SK-N-SH (cell line): Measurements from ENCODE around the gene HLA-DMA. TPM values are rescaled to one million over a fixed set of nuclear protein-coding genes. Genes with fewer than 3 reads are reported as not detected.

Experiments used
- CTCF ChIA-PET: fragments of 300-600, 350-600 bp; formaldehyde crosslinking; extraction: SDS; loops from one replicate; lab custom pipeline; 2021; lab: Yijun Ruan, JAX
- POLR2A ChIA-PET: fragments of 350-600 bp; sonication (Branson Sonifier 250); formaldehyde crosslinking; extraction: SDS; loops from one replicate; lab custom pipeline; 2020; ENCODE audit warnings: antibody characterized with exemption, inconsistent platforms; lab: Yijun Ruan, JAX
- DNase-seq: peaks from one replicate; pipeline ENCODE4 v3.0.0; 2012
- H2AFZ ChIP-seq: fragments of 200-600 bp; sonication (generic); 2 replicates; pipeline ENCODE4 v1.8.1; 2016; ENCODE audit warnings: antibody characterized with exemption, mild to moderate bottlenecking, low read depth
- H3F3A ChIP-seq: fragments of 200-600 bp; sonication (generic); replicated peaks from 2 replicates; pipeline ENCODE3; 2016; ENCODE audit warnings: antibody characterized with exemption, mild to moderate bottlenecking; ENCODE audit not compliant: insufficient read depth
- H3K27ac ChIP-seq, 2 experiments: fragments of 200-500 bp in 1 of 2; fragments of 200-600 bp in 1 of 2; sonication (Bioruptor generic) in 1 of 2; sonication (generic), shearing (Covaris generic) in 1 of 2; 2 replicates each; pipeline versions ENCODE4 v1.5.1 to v1.6.1; 2014 to 2016; ENCODE audit warnings: low read depth in 2 of 2, inconsistent platforms in 1 of 2, low read length in 1 of 2, mild to moderate bottlenecking in 1 of 2, mixed read lengths in 1 of 2
- H3K27me3 ChIP-seq: fragments of 200-600 bp; sonication (generic), shearing (Covaris generic); 2 replicates; pipeline ENCODE4 v1.6.1; 2016; ENCODE audit warnings: mixed run types; ENCODE audit not compliant: insufficient read depth
- H3K36me3 ChIP-seq, 2 experiments: fragments of 200-500 bp in 1 of 2; fragments of 200-600 bp in 1 of 2; sonication (Bioruptor generic) in 1 of 2; sonication (generic) in 1 of 2; replicated peaks in 1 of 2; 2 replicates each; pipeline versions ENCODE3 to v1.5.1; 2014 to 2016; ENCODE audit warnings: low read length in 1 of 2, mild to moderate bottlenecking in 1 of 2; ENCODE audit not compliant: insufficient read depth in 2 of 2, control insufficient read depth in 1 of 2
- H3K4me1 ChIP-seq, 2 experiments: fragments of 200-500 bp in 1 of 2; fragments of 200-600 bp in 1 of 2; sonication (Bioruptor generic) in 1 of 2; sonication (generic), shearing (Covaris generic) in 1 of 2; 2 replicates each; pipeline versions ENCODE4 v1.5.1 to v1.6.1; 2014 to 2016; ENCODE audit warnings: low read depth in 1 of 2, low read length in 1 of 2, mixed run types in 1 of 2; ENCODE audit not compliant: insufficient read depth in 2 of 2, control insufficient read depth in 1 of 2
- H3K4me2 ChIP-seq: fragments of 200-600 bp; sonication (generic), shearing (Covaris generic); 2 replicates; pipeline ENCODE4 v1.6.1; 2017; ENCODE audit warnings: mixed run types
- H3K4me3 ChIP-seq, 2 experiments: fragments of 200-500 bp in 1 of 2; fragments of 200-600 bp in 1 of 2; sonication (Bioruptor generic) in 1 of 2; sonication (generic), shearing (Covaris generic) in 1 of 2; 2 replicates each; pipeline versions ENCODE4 v1.5.1 to v1.8.1; 2014 to 2016; ENCODE audit warnings: low read depth in 2 of 2, inconsistent platforms in 1 of 2, low read length in 1 of 2, mild to moderate bottlenecking in 1 of 2, mixed read lengths in 1 of 2, moderate library complexity in 1 of 2
- H3K79me2 ChIP-seq: fragments of 200-600 bp; sonication (generic); 2 replicates; pipeline ENCODE4 v1.8.1; 2017; ENCODE audit warnings: mild to moderate bottlenecking; ENCODE audit not compliant: insufficient read depth
- H3K9ac ChIP-seq: fragments of 200-600 bp; sonication (generic); 2 replicates; pipeline ENCODE4 v1.6.1; 2017; ENCODE audit warnings: mixed run types
- H3K9me2 ChIP-seq: fragments of 200-600 bp; sonication (generic); 2 replicates; pipeline ENCODE4 v1.6.1; 2017; ENCODE audit warnings: mixed run types
- H3K9me3 ChIP-seq: fragments of 200-600 bp; sonication (generic); 2 replicates; pipeline ENCODE4 v1.6.1; 2017; ENCODE audit warnings: mixed run types, mild to moderate bottlenecking, moderate library complexity
- H4K20me1 ChIP-seq: fragments of 200-600 bp; sonication (generic); 2 replicates; pipeline ENCODE4 v1.6.1; 2017; ENCODE audit warnings: mild to moderate bottlenecking, mixed run types; ENCODE audit not compliant: insufficient read depth
- CHD2 ChIP-seq: fragments of 150-350 bp; IDR thresholded peaks from 2 replicates; pipeline ENCODE4 v1.6.1; 2018; ENCODE audit warnings: low read length; ENCODE audit not compliant: partially characterized antibody
- FOXJ3 ChIP-seq: sonication (generic); formaldehyde crosslinking; IDR thresholded peaks from 2 replicates; pipeline ENCODE4 v1.5.1; 2020; ENCODE audit warnings: mild to moderate bottlenecking, missing genetic modification reagents
- FOXM1 ChIP-seq: IDR thresholded peaks from 2 replicates; pipeline ENCODE4 v1.4.0; 2012; ENCODE audit warnings: low read depth, mild to moderate bottlenecking
- IRF3 ChIP-seq: fragments of 150-350 bp; IDR thresholded peaks from 2 replicates; pipeline ENCODE4 v1.6.1; 2016; ENCODE audit warnings: mild to moderate bottlenecking, low read depth, low read length
- MEF2A ChIP-seq: IDR thresholded peaks from 2 replicates; pipeline ENCODE4 v1.4.0; 2012; ENCODE audit warnings: low read depth, borderline replicate concordance
- RFX5 ChIP-seq: IDR thresholded peaks from 2 replicates; pipeline ENCODE4 v1.6.1; 2012; ENCODE audit warnings: mild to moderate bottlenecking, improper control_type of control experiment, low read length
- SMC3 ChIP-seq: IDR thresholded peaks from 2 replicates; pipeline ENCODE4 v1.6.1; 2012; ENCODE audit warnings: low read depth, low read length, improper control_type of control experiment
- TAF1 ChIP-seq: IDR thresholded peaks from 2 replicates; pipeline ENCODE4 v1.6.1; 2012; ENCODE audit warnings: low read depth, mild to moderate bottlenecking, low read length, moderate library complexity, borderline replicate concordance
- TEAD4 ChIP-seq: IDR thresholded peaks from 2 replicates; pipeline ENCODE4 v1.4.0; 2012; ENCODE audit warnings: mild to moderate bottlenecking, borderline replicate concordance; ENCODE audit not compliant: insufficient read depth
- USF1 ChIP-seq: IDR thresholded peaks from 2 replicates; pipeline ENCODE4 v1.4.0; 2012; ENCODE audit warnings: low read depth, borderline replicate concordance
- YY1 ChIP-seq: IDR thresholded peaks from 2 replicates; pipeline ENCODE4 v1.4.0; 2012; ENCODE audit warnings: low read depth, mild to moderate bottlenecking
- WGBS: methylation state at CpG from one replicate; pipeline ENCODE4 v1.1.6; 2017; ENCODE audit warnings: low lambda C conversion rate; 5-methylcytosine and 5-hydroxymethylcytosine counted together
- polyA plus RNA-seq, 3 experiments: library from polyadenylated mRNA; depleted of rRNA; stranded (reverse); fragments of >200 nt; gene quantifications; 2 replicates each; pipeline ENCODE4 v1.2.3, GENCODE V29; 2012
- TF ChIP-seq, protein P1 (sequence below): IDR thresholded peaks from 2 replicates; pipeline ENCODE4 v1.6.1; 2012; ENCODE audit warnings: mild to moderate bottlenecking, low read depth, low read length, moderate library complexity
- TF ChIP-seq, protein P2 (sequence below): IDR thresholded peaks from 2 replicates; pipeline ENCODE4 v1.4.0; 2012; ENCODE audit warnings: low read depth

HLA-DMA gene
- polyA plus RNA-seq, 1 of the 3 experiments (the other 2 are of a cell fraction): 1.2 TPM

DNA sequence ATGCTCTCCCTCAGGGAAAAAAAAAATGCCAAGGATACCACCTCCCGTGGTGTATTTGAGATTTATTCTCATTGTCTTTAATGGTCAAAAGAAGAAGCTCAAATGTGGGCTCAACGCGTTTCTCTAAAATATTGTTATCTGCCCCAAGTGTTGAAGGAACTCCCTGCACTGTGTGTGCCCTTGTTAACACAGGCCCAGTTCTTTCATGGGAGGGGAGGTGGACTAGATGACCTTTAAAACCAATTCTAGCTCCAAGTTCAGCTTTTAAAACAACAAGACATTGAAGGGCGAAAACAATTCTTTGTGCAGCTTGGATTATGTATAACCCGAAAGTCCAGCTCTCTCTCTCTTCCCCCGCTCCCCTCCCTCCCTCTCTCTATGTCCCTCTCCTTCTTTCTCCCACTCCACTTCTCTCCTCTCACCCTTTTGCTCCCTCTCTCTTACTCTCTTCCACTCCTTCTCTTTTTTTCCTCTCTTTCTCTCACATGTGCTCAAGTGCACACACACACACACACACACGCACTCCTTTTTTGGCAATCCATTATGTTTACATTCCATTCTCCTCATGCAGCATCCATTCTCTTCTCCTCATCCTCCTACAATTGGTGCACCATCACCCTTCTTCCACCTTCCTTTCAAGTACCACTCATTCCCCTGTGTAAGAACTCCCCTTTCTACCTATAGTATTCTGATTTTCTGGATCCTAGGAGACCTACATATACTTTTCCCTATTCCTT, 20.6 kb downstream of the HLA-DMA start (continued):
- TF ChIP-seq, protein P1, sequence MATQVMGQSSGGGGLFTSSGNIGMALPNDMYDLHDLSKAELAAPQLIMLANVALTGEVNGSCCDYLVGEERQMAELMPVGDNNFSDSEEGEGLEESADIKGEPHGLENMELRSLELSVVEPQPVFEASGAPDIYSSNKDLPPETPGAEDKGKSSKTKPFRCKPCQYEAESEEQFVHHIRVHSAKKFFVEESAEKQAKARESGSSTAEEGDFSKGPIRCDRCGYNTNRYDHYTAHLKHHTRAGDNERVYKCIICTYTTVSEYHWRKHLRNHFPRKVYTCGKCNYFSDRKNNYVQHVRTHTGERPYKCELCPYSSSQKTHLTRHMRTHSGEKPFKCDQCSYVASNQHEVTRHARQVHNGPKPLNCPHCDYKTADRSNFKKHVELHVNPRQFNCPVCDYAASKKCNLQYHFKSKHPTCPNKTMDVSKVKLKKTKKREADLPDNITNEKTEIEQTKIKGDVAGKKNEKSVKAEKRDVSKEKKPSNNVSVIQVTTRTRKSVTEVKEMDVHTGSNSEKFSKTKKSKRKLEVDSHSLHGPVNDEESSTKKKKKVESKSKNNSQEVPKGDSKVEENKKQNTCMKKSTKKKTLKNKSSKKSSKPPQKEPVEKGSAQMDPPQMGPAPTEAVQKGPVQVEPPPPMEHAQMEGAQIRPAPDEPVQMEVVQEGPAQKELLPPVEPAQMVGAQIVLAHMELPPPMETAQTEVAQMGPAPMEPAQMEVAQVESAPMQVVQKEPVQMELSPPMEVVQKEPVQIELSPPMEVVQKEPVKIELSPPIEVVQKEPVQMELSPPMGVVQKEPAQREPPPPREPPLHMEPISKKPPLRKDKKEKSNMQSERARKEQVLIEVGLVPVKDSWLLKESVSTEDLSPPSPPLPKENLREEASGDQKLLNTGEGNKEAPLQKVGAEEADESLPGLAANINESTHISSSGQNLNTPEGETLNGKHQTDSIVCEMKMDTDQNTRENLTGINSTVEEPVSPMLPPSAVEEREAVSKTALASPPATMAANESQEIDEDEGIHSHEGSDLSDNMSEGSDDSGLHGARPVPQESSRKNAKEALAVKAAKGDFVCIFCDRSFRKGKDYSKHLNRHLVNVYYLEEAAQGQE: no peak
- no peak for TF ChIP-seq TEAD4
- TF ChIP-seq FOXJ3 (CRISPR knock-in tag): no peak
- no peak for TF ChIP-seq USF1
- TF ChIP-seq YY1: no peak
- TF ChIP-seq TAF1: no peak
- TF ChIP-seq IRF3: no peak
- no peak for TF ChIP-seq SMC3
- TF ChIP-seq RFX5: no peak

DNA sequence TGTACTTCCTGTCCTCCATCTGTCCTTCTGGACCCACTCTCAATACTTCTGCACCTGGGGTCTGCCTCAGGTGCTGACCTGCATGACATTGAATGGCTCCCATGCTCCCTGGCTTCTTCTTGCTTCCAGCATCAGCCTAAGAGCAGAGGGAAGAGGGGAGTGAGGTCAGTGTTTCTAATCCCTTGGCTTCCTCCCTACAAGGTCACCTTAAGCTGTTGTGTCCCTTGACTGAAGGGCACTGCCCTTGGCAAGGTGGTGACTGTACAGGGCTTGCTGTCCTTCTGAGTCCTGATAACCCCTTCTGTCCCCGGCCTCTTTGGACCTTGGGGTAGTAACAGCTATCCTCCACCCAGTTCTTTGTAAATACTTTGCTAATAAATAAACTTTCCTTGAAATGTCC, 21.7 kb downstream of the HLA-DMA start:
- Histone ChIP-seq H3K79me2 (no peaks in the 10 kb centered on the region), H4K20me1 (no peaks in the 10 kb centered on the region), H2AFZ (no peak overlapping the region), H3K9ac (no peak overlapping the region), H3K36me3 (no peaks in the 10 kb centered on the region), H3K9me2 (no peaks in the 10 kb centered on the region), H3K9me3 (no peaks in the 10 kb centered on the region), H3K4me1 (no peaks in the 10 kb centered on the region), H3K4me3 (no peak overlapping the region), H3F3A (no peaks in the 10 kb centered on the region), H3K27me3 (peaks cover 14% of the 10 kb centered on the region; the same call in 1 of the 2 replicates), H3K4me2 (no peak overlapping the region), H3K27ac (no peak overlapping the region)
- ChIA-PET POLR2A (no interaction called here), CTCF (interaction anchor here (1.1 to 15.2 kb wide), 5 partner anchors 12 to 52 kb away, joined by 3 to 391 read pairs (median 43); partner anchors contain the start of genes HLA-DMA and HLA-DMB)
- no peak for TF ChIP-seq FOXM1
- TF ChIP-seq, protein P2, sequence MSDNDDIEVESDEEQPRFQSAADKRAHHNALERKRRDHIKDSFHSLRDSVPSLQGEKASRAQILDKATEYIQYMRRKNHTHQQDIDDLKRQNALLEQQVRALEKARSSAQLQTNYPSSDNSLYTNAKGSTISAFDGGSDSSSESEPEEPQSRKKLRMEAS: no peak
- no peak for TF ChIP-seq MEF2A
- TF ChIP-seq CHD2: no peak
- no peak for TF ChIP-seq TEAD4
- WGBS: 0% methylated on average over 1 of the region's 1 CpG
- no peak for DNase-seq
